Fibroblast of pulmonary artery (primary cell): Measurements from ENCODE around the gene UGGT2.
"Not testable (repeated sequence)": the region's sequence is repeated elsewhere in the genome, so short reads cannot be mapped to it uniquely, and the experiment has no call there.

Experiments used
- DNase-seq: peaks from one replicate; pipeline ENCODE4 v3.0.0-alpha.2; 2010; ENCODE audit warnings: low read depth
- H3K4me3 ChIP-seq: replicated peaks from 2 replicates; pipeline ENCODE4 v1.5.1; 2011; ENCODE audit warnings: low read depth, mild to moderate bottlenecking, control low read depth, low read length, moderate library complexity
- TF ChIP-seq, protein P1 (sequence below): IDR thresholded peaks from 2 replicates; pipeline ENCODE4 v1.5.1; 2011; ENCODE audit warnings: mild to moderate bottlenecking, control low read depth, low read length, inconsistent platforms; ENCODE audit errors: missing control alignments

UGGT2 gene

DNA sequence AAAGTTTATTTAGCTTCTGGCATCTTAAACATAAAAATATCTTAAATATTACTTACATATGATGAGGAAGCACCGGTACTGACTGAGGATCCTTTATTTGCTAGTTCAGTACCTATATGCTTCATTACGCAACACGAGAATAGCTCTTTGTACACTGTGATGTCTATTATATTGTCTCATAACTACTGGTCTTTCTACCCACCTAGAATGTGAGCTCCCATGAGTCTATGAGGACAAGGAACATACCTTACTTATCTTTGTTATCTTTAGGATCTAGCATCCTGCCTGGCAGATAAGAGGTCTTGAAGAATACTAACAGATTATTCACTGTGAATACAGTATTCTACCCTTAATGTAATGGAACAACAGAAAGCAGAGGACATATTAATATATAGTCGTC lies 251.4 kb downstream of the UGGT2 start:
- TF ChIP-seq, protein P1, sequence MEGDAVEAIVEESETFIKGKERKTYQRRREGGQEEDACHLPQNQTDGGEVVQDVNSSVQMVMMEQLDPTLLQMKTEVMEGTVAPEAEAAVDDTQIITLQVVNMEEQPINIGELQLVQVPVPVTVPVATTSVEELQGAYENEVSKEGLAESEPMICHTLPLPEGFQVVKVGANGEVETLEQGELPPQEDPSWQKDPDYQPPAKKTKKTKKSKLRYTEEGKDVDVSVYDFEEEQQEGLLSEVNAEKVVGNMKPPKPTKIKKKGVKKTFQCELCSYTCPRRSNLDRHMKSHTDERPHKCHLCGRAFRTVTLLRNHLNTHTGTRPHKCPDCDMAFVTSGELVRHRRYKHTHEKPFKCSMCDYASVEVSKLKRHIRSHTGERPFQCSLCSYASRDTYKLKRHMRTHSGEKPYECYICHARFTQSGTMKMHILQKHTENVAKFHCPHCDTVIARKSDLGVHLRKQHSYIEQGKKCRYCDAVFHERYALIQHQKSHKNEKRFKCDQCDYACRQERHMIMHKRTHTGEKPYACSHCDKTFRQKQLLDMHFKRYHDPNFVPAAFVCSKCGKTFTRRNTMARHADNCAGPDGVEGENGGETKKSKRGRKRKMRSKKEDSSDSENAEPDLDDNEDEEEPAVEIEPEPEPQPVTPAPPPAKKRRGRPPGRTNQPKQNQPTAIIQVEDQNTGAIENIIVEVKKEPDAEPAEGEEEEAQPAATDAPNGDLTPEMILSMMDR: no peak

GRCh38 chr13:95800436-95800835 lies 252.8 kb downstream of the UGGT2 start:
- TF ChIP-seq, protein P1: no peak
- no peak overlapping the region for H3K4me3 ChIP-seq
- no peak for DNase-seq

More for the DNA sequence above, 251.4 kb downstream of the UGGT2 start:
- DNase-seq: no peak
- no peak overlapping the region for H3K4me3 ChIP-seq

GRCh38 chr13:95797016-95797415 lies 256.2 kb downstream of the UGGT2 start:
- TF ChIP-seq, protein P1: no peak
- no peak for DNase-seq
- H3K4me3 ChIP-seq: no peak overlapping the region

DNA sequence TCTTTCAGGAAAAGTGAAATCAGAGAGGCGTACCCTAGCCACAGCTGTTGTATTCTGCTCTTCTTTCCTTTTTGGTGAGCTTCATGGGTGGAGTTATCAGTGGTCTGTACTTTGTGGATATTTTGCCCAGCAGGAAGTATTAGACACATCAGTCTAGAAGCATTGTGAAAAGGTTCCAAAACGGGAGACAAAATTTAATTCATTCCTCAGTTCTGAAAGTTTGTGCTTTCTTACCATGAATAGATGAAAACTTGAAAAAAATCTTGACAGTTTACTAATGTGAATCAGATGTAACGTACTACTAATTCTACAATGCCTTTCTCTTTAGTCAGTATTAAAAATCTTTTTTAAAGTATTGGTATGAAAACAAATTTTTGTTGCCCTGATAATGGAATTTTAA lies 259.4 kb downstream of the UGGT2 start:
- no peak overlapping the region for H3K4me3 ChIP-seq
- TF ChIP-seq, protein P1: no peak
- no peak for DNase-seq

- no peak for DNase-seq
- no peak overlapping the region for H3K4me3 ChIP-seq
- TF ChIP-seq, protein P1: no peak
Measured at GRCh38 chr13:95793018-95793555, 260.1 kb downstream of the UGGT2 start.

DNA sequence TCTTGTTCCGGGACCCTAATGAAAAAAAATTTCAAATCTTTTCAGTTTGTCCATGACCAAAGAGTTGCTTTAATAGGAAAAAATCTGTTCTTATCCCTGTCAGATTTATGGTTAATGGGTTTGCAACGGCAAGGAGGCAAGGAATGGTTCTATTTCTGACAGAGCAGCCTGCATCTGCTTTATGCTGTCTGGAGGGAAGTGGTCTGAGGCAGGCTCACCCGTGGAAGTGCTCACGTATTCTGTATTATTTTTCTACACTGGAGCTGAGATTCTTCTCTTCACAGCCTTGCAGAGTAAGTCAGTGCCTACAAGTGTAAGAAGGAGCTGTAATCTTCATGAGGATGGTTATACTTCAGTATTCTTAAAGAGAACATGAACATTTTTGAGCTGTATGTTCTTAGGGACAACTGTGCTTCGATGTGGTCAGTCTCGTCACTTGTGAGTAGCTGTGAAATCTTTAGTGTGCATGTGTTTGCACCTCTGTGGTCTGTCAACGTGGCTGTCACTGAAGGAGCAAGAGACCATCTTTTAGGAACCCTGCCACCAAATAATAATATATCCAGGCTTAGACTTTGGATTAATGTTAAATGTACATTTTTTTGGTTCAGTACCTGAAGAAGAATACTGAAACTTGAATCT lies 262.0 kb downstream of the UGGT2 start:
- no peak for DNase-seq
- no peak overlapping the region for H3K4me3 ChIP-seq
- TF ChIP-seq, protein P1: no peak

DNA sequence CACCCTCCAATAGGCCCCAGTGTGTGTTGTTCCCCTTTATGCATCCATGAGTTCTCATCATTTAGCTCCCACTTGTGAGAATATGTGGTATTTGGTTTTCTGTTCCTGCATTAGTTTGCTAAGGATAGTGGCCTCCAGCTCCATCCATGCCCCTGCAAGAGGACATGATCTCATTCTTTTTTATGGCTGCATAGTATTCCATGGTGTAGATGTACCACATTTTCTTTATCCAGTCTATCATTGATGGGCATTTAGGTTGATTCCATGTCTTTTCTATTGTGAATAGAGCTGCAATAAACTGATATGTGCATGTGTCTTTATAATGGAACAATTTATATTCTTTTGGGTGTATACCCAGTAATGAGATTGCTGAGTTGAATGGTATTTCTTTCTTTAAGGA lies 263.9 kb downstream of the UGGT2 start:
- H3K4me3 ChIP-seq, DNase-seq: not testable (repeated sequence)
